Renal cortical epithelial cell (primary cell): Measurements from ENCODE around the gene EEFSEC. TPM values are rescaled to one million over a fixed set of nuclear protein-coding genes. Genes with fewer than 3 reads are reported as not detected.

Experiments used
- DNase-seq: peaks from one replicate; pipeline ENCODE4 v3.0.0-alpha.2; 2011; ENCODE audit warnings: low read depth
- total RNA-seq: library from RNA; depleted of rRNA; stranded (reverse); fragments of >200 nt; gene quantifications from 2 replicates; pipeline ENCODE4 v1.2.3, GENCODE V29; 2014

The EEFSEC gene
- total RNA-seq, 1 donor from 2014 or later, result 7.6 TPM

- no peak for DNase-seq
These were observed 272.0 kb downstream of the EEFSEC start for GRCh38 chr3:128425142-128425845.

- no peak for DNase-seq
These were observed 272.5 kb downstream of the EEFSEC start for GRCh38 chr3:128425846-128426127.

- DNase-seq, result no peak
These were observed 273.0 kb downstream of the EEFSEC start for GRCh38 chr3:128426128-128426921.

GRCh38 chr3:128427175-128427857 is 274.0 kb downstream of the EEFSEC start:
- no peak for DNase-seq

- DNase-seq, result no peak
These were observed 274.9 kb downstream of the EEFSEC start for GRCh38 chr3:128427872-128428822.

DNA sequence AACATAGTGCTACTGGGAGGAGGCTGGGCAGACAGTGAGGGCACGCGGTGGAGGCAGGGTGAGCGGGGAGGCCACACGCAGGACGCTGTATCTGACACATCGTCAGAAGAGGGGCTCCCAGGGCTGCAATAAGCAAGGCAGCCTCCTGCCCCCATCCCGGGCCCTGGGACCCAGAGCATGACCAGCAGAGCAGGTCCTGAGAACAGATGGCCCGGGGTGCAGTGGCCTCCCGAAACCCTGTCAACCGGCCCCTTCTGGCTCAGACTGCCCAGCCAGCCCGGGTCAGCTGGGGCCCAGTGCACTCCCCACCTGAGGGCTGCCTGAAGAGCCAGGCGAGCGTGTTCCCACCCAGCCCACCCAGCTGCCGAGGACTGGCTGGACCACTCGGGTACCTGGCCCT is 276.0 kb downstream of the EEFSEC start:
- no peak for DNase-seq

DNA sequence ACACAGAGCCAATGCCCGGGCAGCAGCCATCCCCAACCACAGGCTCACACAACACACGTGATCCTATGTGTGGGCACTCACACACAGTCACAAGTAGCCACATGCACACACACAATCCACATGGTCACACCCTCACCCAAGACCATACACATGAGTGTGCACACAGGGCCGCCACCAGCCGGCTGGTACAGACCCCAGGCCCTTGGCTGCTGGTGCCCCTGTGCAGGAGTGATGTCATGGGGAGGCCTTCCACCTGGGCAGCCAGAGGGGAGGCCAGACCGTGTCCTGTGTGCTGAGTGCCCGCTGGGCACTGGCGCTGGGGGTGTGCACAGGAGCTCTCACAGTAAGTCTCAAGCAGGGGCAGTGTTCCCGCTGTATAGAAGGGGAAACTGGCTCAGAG is 276.5 kb downstream of the EEFSEC start:
- no peak for DNase-seq

DNA sequence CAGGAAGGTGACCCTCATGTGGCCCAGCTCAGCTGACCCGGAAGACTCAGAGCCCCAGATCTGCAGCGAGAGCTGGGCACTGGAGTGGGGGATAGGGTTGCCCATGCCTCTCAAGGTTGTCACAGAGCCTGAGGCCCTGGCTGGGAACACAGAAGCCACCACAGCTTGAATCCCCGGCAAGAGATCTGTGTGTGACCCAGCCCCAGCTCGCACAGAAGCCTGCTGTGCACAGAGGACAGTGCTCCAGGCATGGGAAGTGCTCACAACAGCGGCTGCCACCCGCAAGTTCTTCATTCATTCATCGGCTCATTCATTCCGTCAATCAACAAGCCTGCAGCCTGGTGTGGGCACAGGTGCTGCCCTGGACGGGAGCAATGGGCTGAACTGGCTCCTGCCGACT is 277.0 kb downstream of the EEFSEC start:
- DNase-seq, result no peak

DNA sequence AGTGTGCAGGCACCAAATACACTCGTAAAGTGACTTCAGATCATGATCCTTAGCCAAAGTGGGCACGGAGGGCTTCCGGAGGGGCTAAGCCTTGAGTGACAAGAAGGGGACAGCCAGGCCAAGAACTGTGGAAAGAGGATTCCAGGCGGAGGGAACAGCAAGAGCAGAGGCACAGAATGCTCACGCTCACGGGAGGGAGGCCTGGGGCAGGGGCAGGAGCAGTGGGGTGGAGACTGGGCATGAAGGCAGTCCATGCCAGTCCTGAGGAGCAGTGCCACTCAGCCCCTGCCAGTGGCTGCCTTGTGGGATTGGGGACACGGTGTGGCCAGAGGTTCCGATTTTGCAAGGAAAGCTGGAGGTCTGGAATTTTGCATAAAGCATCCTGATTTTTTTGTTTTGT is 277.4 kb downstream of the EEFSEC start:
- DNase-seq, result no peak

DNA sequence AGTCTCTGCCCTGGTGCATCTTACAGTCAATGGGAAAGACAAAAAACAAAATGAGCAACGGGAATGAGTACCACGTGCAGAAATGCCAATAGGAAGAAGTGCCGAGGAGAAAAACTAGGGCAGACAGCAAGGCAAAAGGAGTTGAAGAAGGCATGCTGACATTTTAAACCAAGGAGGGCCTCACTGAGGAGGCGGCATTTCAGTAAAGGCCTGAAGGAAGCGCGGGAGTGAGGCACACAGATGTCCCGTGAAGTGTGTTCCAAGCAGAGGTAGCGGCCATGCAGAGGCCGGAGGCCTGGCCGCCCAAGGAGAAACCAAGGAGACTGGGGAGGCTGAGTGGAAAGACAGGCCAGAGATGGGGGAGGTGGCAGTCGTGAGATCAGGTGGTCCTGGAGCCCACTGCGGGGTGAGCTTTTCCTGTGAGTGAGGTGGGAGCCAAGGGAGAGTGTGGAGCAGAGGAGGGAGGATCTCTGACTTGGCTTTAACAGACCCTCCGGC is 278.6 kb downstream of the EEFSEC start:
- DNase-seq, result no peak

DNA sequence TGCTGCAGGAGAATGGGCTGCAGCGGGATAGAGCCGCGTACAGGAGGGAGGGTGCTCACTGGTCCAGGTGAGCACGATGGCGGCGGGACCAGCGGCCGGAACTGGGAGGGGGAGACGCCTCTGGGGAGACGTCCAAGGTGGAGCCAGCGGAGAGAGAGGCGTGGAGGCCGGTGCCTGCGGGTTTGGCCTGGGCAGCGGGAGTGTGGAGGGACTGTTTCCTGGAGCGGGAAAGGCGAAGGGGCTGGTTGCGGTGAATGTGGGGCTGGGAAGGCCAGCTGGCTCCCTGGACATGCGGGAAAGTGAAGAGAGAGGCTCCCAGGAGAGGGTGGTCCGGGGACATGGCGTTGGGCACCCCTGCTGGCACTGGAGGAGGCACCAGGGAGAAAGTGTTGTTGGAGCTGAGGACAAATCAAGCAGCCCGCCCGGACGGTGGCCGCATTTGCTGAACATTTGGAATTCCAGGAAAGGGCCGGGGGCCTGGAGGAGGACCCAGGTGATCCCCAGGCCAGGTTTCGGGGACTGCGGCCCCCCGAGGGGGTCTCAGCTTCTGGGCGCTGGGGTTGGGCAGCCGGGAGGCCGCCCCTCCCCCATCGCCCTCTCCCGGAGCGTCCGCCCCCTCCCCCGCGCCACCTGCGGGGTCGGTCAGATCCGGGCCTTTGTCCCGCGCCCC is 279.2 kb downstream of the EEFSEC start:
- DNase-seq, result no peak

DNA sequence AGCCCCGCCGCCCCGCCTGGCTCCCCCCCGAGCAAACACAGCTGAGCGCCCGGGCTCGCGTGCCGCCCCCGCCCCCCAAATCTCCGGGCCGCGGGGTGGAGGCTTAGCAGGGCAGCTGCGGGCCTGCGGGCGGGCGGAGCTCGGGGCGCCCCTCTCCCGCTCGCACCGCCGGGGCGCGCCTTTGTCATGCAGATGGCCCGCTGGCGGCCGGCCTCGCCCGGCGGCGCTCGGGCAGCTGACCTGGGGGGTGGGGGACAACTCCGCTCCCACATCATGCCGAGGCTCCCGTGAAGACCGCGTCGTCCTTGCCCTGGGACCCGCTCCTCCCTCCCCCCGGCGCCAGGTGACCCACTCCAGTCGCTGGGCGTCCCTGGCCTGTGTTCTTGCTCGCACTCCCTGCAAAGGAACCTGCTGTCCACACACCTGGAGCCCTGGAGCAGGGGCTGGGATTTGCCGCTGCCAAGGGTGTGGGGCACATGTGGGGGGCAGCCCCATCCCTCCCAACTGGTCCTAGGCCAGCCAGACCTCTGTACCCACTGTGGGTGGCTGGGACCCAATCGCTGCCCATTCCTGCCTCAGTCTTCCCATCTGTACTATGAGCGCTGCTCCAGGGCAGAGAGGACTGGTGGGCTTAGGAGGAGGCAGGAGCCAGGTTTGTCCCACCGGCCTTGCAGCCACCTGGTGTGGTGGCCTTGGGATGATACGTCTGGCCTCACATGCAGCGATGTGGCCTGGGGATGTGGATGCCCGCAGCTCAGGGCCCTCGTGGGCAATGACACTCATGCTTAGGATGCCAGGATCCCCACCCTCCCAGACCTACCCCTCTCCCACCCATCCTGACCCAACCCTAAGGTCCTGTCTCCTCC is 279.9 kb downstream of the EEFSEC start:
- DNase-seq, result no peak

GRCh38 chr3:128433837-128434165 is 280.5 kb downstream of the EEFSEC start:
- no peak for DNase-seq

DNA sequence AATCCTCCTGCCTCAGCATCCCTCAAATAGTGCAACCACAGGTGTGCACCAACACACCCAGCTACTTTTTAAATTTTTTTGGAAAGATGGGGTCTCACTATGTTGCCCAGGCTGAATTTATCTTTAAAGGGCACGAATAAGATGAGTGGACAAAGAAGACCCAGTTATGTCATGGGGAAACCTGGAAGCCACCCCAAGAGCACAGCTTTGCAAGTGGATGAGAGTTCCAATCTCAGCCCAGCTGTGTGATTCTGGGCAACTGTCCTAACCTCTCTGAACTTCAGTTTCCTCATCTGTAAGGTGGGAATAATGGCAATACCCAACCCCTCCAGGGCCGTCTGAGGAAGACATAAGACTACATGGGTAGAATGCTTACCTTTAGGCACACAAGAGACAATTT is 281.2 kb downstream of the EEFSEC start:
- DNase-seq, result no peak

GRCh38 chr3:128435058-128435457 is 281.8 kb downstream of the EEFSEC start:
- peak; percentile 23 for DNase-seq

DNA sequence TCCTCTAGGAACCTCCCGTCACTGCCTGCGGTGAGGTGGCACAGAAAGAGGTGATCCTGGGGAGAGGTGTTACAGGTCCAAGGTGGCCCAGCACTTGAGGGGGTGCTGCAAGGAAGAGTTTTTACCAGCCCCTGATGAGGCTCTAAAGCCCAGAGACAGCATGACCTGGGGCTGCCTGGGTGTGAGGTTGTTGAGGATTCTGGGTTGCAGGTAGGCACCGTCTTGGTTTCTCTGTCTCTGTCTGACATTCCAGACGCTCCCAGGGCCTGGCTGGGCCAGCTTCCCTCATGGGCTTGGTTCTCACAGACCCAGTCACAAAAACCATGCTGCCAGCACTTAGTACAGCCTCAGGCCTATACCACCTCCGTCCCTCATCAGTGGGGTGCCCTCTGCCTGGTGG is 282.3 kb downstream of the EEFSEC start:
- DNase-seq, result no peak

GRCh38 chr3:128436214-128436613 is 282.9 kb downstream of the EEFSEC start:
- DNase-seq, result no peak

DNA sequence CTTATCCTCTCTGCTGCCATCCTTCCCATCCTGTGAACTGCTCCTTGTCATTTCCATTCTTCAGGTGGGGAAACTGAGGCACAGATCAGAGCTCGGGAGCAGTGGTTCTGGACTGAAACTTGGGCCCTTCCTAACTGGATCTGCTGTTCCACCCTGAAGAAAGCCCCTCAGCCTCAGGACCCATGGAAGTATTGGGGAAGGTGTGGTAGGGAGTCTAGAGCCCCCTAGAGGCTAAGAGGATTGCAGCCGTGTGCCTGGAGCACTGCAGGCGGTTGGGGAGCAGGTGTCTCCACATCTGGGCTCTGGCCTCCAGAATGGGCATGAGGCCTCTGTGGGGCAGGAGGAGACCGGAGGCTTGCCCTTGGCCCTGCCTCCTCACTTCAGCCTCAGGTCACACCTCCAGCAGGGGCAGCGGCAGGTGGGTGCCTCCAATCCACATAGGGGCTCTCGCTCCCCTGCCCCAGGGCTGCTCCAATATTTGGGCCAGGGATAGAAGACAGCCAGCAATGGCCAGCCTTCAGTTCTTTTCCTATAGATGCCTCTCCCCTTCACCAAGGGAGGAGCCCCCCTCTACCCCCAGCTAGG is 285.3 kb downstream of the EEFSEC start:
- no peak for DNase-seq

- no peak for DNase-seq
These were observed 285.9 kb downstream of the EEFSEC start for GRCh38 chr3:128439226-128439625.

DNA sequence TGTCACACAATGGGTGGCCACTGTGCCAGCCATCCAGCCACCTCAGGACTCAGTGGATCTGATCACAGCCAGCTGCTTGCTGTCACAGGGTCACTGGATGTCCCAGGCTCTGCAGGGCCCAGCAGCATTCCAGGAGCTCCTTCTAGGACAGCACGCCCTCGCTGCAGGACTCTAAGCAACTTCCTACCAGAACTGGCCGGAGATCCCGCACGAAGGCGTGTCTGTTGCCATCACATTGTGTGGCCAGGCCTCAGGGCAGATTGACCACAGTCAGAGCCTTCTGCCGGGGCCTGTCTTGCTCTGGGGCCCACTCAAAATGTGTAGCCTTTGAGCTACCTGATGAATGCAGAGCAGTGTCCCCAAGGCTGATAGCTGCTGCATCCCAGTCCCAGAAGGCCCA is 288.8 kb downstream of the EEFSEC start:
- DNase-seq, result no peak
